ENCODE data around the gene GALNT17. TPM values are rescaled to one million over a fixed set of nuclear protein-coding genes. Genes with fewer than 3 reads are reported as not detected.
A peak's percentile ranks its signal among the peaks of the same experiment; 100 is the strongest.

GALNT17 gene
- total RNA-seq, 1 donor from 2014 or later: 2.7 TPM

DNA sequence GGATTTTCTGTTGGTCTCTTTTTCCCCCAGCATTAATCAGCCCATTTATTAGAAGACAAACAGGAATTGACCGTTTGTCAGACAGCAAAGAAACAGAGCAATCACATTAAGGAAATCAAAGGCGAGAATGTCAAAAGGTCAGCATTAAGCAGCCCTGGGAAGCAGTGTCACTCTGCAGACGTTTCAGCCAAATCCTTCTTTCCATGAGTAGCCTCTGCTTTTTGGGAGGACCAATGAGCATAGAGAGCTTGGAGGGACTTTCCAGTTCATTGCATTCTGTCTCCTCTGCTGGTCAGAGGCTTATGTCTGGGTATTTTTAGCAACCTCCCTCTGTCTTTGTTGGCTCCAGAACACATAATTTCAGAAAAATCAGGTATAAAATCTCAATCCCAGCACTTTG lies 481.4 kb downstream of the GALNT17 start:
- Mint-ChIP-seq H3K27me3 (ENCODE audit: low read depth) (no peaks in the 10 kb centered on the region), H3K9me3 (peaks cover 3% of the 10 kb centered on the region), H3K4me3 (no peak overlapping the region), H3K4me1 (peaks cover 12% of the 10 kb centered on the region), H3K36me3 (no peaks in the 10 kb centered on the region), H3K27ac (peak overlapping the region; percentile 17)
- TF ChIP-seq, protein P1, sequence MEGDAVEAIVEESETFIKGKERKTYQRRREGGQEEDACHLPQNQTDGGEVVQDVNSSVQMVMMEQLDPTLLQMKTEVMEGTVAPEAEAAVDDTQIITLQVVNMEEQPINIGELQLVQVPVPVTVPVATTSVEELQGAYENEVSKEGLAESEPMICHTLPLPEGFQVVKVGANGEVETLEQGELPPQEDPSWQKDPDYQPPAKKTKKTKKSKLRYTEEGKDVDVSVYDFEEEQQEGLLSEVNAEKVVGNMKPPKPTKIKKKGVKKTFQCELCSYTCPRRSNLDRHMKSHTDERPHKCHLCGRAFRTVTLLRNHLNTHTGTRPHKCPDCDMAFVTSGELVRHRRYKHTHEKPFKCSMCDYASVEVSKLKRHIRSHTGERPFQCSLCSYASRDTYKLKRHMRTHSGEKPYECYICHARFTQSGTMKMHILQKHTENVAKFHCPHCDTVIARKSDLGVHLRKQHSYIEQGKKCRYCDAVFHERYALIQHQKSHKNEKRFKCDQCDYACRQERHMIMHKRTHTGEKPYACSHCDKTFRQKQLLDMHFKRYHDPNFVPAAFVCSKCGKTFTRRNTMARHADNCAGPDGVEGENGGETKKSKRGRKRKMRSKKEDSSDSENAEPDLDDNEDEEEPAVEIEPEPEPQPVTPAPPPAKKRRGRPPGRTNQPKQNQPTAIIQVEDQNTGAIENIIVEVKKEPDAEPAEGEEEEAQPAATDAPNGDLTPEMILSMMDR (IDR thresholded peaks at IDR 0.05; ENCODE audit: unreplicated experiment): no peak
- DNase-seq (ENCODE audit: low spot score in 2 of 2, unreplicated experiment in 2 of 2): no peak

DNA sequence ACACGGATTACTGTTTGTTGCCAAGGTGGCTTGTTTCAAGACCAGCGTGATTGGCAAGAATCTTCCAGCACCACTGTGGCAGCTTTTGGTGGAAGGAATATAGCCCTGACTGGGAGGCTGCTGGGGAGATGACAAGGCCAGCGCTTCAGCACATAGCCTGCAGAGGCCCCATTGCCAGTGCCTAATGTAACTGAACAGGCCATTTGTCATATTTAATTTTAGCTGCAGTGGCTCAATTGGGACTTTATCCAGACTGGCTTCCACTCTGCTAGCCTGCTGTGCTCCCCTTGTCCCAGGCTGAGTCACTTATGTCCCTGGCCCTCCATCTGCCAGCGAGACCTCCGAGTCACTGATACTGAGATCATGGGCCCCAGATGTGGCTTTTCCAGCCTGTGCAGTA lies 483.1 kb downstream of the GALNT17 start:
- DNase-seq (ENCODE audit: low spot score in 2 of 2, unreplicated experiment in 2 of 2): no peak
- no peak overlapping the region for H3K27ac Mint-ChIP-seq

DNA sequence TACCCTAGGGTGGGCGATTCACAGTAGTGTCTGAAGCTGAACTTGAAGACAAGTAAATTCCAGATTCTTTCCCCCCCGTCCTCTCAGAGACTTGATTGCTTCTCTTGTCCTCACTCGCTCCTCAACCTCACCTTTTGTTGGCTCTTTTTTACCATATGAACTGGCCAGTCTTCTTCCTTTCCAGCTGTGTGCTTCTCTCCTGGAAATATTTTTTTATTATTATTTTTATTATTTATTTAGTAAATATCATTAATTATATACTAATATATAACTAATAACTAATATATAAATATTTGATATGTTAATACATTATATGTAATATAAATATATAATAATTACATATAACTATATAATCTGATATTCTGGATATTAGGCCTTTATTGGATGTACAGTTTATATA lies 484.3 kb downstream of the GALNT17 start:
- Mint-ChIP-seq H3K36me3 (no peaks in the 10 kb centered on the region), H3K4me1 (peaks cover 12% of the 10 kb centered on the region), H3K4me3 (no peak overlapping the region), H3K27me3 (ENCODE audit: low read depth) (no peaks in the 10 kb centered on the region), H3K9me3 (peaks cover 12% of the 10 kb centered on the region), H3K27ac (no peak overlapping the region)
- DNase-seq (ENCODE audit: low spot score in 2 of 2, unreplicated experiment in 2 of 2): no peak
- TF ChIP-seq, protein P1 (IDR thresholded peaks at IDR 0.05; ENCODE audit: unreplicated experiment): no peak

More for the DNA sequence above, 483.1 kb downstream of the GALNT17 start:
- H3K4me1 Mint-ChIP-seq: peaks cover 12% of the 10 kb centered on the region
- no peaks in the 10 kb centered on the region for H3K36me3 Mint-ChIP-seq
- H3K9me3 Mint-ChIP-seq: peaks cover 12% of the 10 kb centered on the region
- H3K27me3 Mint-ChIP-seq (ENCODE audit: low read depth): no peaks in the 10 kb centered on the region
- TF ChIP-seq, protein P1 (IDR thresholded peaks at IDR 0.05; ENCODE audit: unreplicated experiment): no peak
- no peak overlapping the region for H3K4me3 Mint-ChIP-seq

DNA sequence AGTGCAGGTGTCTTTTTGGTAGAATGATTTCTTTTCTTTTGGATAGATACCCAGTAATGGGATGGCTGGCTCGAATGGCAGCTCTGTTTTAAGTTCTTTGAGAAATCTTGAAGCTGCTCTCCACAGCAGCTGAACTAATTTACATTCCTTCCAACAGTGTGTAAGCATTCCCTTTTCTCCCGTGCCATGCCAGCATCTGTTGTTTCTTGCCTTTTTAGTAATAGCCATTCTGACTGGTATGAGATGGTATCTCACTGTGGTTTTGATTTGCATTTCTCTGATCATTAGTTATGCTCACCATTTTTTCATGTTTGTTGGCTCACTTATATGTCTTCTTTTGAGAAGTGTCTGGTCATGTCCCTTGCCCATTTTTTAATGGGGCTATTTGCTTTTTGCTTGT lies 486.3 kb downstream of the GALNT17 start:
- peaks cover 12% of the 10 kb centered on the region for H3K9me3 Mint-ChIP-seq
- peaks cover 7% of the 10 kb centered on the region for H3K4me1 Mint-ChIP-seq
- H3K27ac Mint-ChIP-seq: no peak overlapping the region
- H3K27me3 Mint-ChIP-seq (ENCODE audit: low read depth): no peaks in the 10 kb centered on the region
- TF ChIP-seq, protein P1 (IDR thresholded peaks at IDR 0.05; ENCODE audit: unreplicated experiment): no peak
- no peak overlapping the region for H3K4me3 Mint-ChIP-seq
- DNase-seq (ENCODE audit: low spot score in 2 of 2, unreplicated experiment in 2 of 2): no peak
- H3K36me3 Mint-ChIP-seq: no peaks in the 10 kb centered on the region

DNA sequence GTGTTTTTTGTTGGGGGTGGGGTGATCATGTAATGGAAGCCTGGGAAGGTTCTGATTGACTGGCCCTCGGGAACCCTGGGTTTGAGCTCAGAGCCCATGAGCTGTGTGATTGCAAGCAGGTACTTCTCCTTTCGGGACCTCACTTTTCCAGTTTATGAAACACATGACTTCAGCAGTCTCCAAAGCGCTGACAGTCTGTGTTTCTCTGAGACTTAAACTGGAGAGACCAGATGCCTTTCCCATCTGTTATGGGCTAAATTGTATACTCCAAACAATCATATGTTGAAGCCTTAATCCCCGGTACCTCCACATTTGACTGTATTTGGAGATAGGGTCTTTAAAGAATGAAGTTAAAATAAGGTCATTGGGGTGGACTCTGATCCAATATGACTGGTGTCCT lies 493.6 kb downstream of the GALNT17 start:
- H3K9me3 Mint-ChIP-seq: no peaks in the 10 kb centered on the region
- H3K36me3 Mint-ChIP-seq: no peaks in the 10 kb centered on the region
- H3K27ac Mint-ChIP-seq: peak overlapping the region; percentile 84
- TF ChIP-seq, protein P1 (IDR thresholded peaks at IDR 0.05; ENCODE audit: unreplicated experiment): no peak
- DNase-seq (ENCODE audit: low spot score in 2 of 2, unreplicated experiment in 2 of 2): no peak
- H3K4me1 Mint-ChIP-seq: peaks cover 8% of the 10 kb centered on the region
- no peaks in the 10 kb centered on the region for H3K27me3 Mint-ChIP-seq (ENCODE audit: low read depth)
- H3K4me3 Mint-ChIP-seq: no peak overlapping the region

GRCh38 chr7:71626206-71626605 lies 494.3 kb downstream of the GALNT17 start:
- Mint-ChIP-seq H3K36me3 (no peaks in the 10 kb centered on the region), H3K27me3 (ENCODE audit: low read depth) (no peaks in the 10 kb centered on the region), H3K4me1 (peaks cover 8% of the 10 kb centered on the region), H3K4me3 (no peak overlapping the region), H3K9me3 (no peaks in the 10 kb centered on the region), H3K27ac (no peak overlapping the region)
- TF ChIP-seq, protein P1 (IDR thresholded peaks at IDR 0.05; ENCODE audit: unreplicated experiment): no peak
- DNase-seq (ENCODE audit: low spot score in 2 of 2, unreplicated experiment in 2 of 2): no peak
